NCI-H524 treated with DMSO at 0.1 percent for 48 hours (cell line): ENCODE results near the gene OR52R1.
"Not testable (repeated sequence)": the region's sequence is repeated elsewhere in the genome, so short reads cannot be mapped to it uniquely, and the experiment has no call there.

Source experiments
- DNase-seq: peaks from one replicate; lab custom pipeline; 2025; lab: John Stamatoyannopoulos, UW

Gene OR52R1

DNA sequence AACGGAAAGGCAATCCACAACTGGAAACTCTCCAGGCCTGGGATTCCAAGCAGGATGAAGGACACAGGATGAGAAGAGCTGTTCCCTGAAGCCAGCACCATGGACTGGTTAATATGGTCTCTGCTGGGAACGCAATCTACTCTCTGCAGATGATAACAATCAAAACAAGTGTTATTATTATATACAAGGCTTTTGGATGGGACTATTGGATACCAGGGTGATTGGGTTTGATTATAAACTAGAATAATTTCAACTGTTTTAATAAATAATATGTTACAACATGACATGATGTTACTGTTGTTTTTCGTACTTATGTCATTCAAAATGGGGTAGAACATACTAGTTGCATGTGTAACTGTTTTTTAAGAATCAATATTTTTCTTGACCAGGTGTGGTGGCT is at the start of gene OR52R1:
Gene OR52R1 (minus strand): TSS at position 101 of the 400 bp plus-strand sequence. CDS start 0 bp downstream, at position 101.
- DNase-seq, result no peak

GRCh38 chr11:4851033-4851432 is 46.9 kb upstream of the OR52R1 start:
- DNase-seq, result no peak

GRCh38 chr11:4848908-4849532 is 44.8 kb upstream of the OR52R1 start, which contains the start of gene OR51S1:
OR51S1 (minus strand) TSS chr11:4849208; CDS start chr11:4849208, 0 bp downstream.
- no peak for DNase-seq

DNA sequence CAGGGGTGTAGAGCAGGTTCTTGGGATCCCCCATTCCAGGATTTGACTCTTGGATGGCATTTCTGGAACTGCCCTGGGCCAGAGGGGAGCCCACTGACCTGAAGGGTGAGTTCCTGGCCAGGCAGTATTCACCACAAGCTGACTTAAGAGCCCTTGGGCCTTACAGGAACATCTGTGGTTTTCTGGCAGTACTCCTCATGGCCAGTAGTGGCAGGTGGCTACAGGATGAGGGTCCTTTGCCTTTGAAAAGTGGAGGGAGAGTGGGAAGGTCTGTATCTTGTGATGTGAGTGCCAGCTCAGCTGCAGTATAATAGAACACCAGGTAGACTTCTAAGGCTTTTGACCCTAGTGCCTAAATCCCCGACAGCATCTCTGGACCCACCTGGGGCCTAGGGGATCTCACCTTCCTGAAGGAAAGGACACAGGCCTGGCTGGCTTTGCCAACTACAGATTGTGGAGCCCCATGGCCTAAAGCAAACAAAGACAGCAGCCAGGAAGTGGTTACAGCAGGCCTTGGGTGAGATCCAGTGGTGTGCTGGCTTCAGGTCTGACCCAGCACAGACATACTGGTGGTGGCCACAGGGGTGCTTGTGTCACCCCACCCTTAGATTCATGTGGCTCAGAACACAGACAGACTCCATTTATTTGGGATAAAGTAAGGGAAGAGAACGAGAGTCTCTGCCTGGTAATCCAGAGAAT is 35.8 kb upstream of the OR52R1 start:
- no peak for DNase-seq

GRCh38 chr11:4830909-4831308 is 26.7 kb upstream of the OR52R1 start:
- no peak for DNase-seq

- DNase-seq, result no peak
Observed at GRCh38 chr11:4830346-4830745, 26.2 kb upstream of the OR52R1 start.

- DNase-seq, result no peak
Observed at GRCh38 chr11:4826425-4826824, 22.2 kb upstream of the OR52R1 start.

- no peak for DNase-seq
Observed at GRCh38 chr11:4825132-4825531, 21.0 kb upstream of the OR52R1 start.

- no peak for DNase-seq
Observed at GRCh38 chr11:4821021-4821420, 16.8 kb upstream of the OR52R1 start, which contains the start of gene OR51F2. OR51F2 (plus strand) TSS chr11:4821321; CDS start chr11:4821422, 101 bp downstream.

DNA sequence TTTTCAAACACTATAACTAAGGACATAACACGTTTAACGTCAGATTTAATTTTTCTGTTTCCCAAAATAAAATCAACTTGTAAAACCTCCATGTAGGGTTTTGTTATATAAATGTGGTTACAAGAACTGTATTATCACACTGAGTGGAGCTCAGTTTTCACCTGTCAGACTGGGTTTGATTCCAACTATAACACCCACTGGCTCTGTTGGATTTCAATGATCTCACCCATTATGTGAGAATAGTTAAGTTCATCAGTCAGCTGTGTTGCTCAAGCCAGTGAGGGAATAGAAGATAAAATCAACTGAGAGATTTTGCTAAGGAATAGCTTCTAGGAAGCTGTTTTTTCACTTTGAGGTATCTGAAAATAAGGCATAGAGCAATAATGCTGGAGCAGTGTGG is 5.1 kb upstream of the OR52R1 start:
- no peak for DNase-seq

DNA sequence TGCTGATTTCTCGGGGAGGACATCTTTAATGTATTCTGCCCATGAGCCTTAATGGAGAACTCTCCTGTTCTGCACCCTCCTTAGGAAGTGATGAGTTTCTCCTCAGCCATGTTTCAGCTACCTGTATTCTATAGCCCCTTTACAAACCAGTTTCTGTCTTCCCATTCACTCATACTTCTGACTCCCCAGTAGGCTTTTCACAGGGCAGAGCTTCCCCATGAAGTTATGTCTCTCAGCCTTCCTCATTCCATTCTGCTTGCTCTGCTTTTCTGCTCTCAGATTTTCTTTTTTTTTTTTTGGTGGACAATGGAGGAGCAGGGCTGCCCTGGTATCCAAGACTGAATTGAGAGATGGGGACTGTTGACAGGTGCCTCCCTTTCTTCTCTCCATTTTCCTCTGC is 4.3 kb upstream of the OR52R1 start:
- no peak for DNase-seq

- not testable (repeated sequence) for DNase-seq
Observed at GRCh38 chr11:4801316-4801715, 2.9 kb downstream of the OR52R1 start.

- no peak for DNase-seq
Observed at GRCh38 chr11:4798427-4799183, 5.6 kb downstream of the OR52R1 start.

GRCh38 chr11:4797206-4797605 is 7.0 kb downstream of the OR52R1 start:
- DNase-seq, result no peak

DNA sequence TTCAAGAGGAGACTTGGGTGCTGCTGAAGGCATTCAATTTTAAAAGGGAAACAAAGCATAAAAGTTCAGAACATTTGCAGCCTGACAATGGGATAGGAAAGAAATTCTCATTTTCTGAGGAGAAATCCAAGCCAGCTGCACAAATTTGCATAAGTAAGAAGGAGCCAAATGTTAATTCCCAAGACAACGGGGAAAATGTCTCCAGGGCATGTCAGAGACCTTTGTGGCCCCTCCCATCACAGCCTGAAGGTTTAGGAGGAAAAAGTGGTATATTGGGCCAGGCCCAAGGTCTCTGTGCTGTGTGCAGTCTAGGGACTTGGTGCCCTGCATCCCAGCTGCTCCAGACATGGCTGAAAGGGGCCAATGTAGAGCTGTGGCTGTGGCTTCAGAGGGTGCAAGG is 21.7 kb downstream of the OR52R1 start:
- DNase-seq, result no peak

GRCh38 chr11:4769838-4770237 is 34.3 kb downstream of the OR52R1 start, which contains the start of gene OR51F1:
OR51F1 (minus strand) TSS chr11:4769938; CDS start chr11:4769938, 0 bp downstream.
- no peak for DNase-seq

- DNase-seq, result no peak
Observed at GRCh38 chr11:4768094-4768493, 36.1 kb downstream of the OR52R1 start.

GRCh38 chr11:4766420-4767043 is 37.6 kb downstream of the OR52R1 start:
- no peak for DNase-seq

GRCh38 chr11:4763096-4763495 is 41.1 kb downstream of the OR52R1 start:
- DNase-seq, result no peak
